BE2C (cell line): ENCODE data around the gene PITX2.

Experiments used
- DNase-seq: peaks from one replicate; pipeline ENCODE4 v3.0.0-alpha.2; 2020
- H3K27me3 ChIP-seq: fragments of 250-450 bp; sonication (Bioruptor Pico); 2 replicates; pipeline ENCODE4 v1.5.1; 2020; ENCODE audit warnings: mild to moderate bottlenecking
- H3K36me3 ChIP-seq: fragments of 250-450 bp; sonication (Bioruptor Pico); 2 replicates; pipeline ENCODE4 v1.5.1; 2020; ENCODE audit warnings: mild to moderate bottlenecking
- H3K4me1 ChIP-seq: fragments of 250-450 bp; sonication (Bioruptor Pico); 2 replicates; pipeline ENCODE4 v1.5.1; 2020
- H3K4me3 ChIP-seq: 2 replicates; pipeline ENCODE4 v1.5.1; 2011; ENCODE audit warnings: low read depth, low read length
- H3K9me3 ChIP-seq: fragments of 250-450 bp; sonication (Bioruptor Pico); 2 replicates; pipeline ENCODE4 v1.5.1; 2020
- TF ChIP-seq, protein P1 (sequence below): IDR thresholded peaks from 2 replicates; pipeline ENCODE4 v1.5.1; 2012; ENCODE audit warnings: mild to moderate bottlenecking, low read depth, low read length

The PITX2 gene

DNA sequence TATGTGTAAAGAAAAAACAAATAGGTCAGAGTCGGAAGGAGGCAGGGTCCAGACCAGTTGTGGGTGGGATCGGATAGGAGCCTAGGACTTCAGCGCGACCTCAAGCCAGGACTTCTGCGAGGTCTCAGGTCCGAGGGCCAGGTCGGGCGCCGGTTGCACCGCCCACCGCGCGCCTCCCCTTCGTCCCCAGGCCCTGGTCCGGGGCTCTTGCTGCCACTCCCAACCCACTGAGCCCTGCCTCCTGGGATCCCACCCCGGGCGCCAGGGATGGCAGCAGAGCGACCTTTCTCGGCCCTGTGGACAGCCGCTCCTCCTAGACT is 12.3 kb downstream of the PITX2 start:
- no peak for DNase-seq
- Histone ChIP-seq H3K27me3 (peaks cover 74% of the 10 kb centered on the region), H3K4me3 (no peak overlapping the region), H3K4me1 (no peaks in the 10 kb centered on the region), H3K9me3 (no peaks in the 10 kb centered on the region), H3K36me3 (no peaks in the 10 kb centered on the region)
- TF ChIP-seq, protein P1, sequence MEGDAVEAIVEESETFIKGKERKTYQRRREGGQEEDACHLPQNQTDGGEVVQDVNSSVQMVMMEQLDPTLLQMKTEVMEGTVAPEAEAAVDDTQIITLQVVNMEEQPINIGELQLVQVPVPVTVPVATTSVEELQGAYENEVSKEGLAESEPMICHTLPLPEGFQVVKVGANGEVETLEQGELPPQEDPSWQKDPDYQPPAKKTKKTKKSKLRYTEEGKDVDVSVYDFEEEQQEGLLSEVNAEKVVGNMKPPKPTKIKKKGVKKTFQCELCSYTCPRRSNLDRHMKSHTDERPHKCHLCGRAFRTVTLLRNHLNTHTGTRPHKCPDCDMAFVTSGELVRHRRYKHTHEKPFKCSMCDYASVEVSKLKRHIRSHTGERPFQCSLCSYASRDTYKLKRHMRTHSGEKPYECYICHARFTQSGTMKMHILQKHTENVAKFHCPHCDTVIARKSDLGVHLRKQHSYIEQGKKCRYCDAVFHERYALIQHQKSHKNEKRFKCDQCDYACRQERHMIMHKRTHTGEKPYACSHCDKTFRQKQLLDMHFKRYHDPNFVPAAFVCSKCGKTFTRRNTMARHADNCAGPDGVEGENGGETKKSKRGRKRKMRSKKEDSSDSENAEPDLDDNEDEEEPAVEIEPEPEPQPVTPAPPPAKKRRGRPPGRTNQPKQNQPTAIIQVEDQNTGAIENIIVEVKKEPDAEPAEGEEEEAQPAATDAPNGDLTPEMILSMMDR = no peak

DNA sequence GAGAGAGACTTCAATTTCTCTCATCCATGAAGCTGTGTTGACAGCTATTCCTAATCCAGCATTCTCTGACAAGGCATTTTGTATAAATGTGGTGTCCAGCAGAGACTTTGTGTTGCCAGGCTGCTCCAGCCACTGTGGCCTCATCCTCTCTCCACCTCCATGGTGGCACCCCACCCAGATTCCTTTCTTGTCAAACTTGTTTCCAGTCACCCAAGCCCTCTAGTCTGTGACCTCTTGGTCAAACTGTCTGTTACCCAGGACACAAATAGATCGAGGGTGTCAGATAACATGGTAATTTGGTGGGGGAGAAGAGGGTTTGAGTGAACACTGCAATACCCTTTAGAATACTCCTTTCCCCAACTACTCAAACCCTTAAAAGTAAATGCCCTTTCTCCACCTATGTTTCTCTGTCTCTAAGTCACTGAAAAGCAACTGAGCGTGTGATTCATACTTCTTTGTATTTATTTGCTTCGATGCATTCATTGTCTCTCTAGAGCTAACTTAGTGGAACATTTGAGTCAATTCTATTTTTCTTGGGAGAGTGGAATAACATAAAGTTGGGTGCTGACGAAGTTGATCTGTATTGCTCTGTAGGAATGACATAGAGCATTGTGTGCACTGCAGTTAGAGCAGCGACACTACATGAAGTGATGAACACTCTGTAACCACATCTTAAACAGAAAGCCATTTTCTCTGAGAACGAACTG is 13.7 kb downstream of the PITX2 start:
- H3K36me3 ChIP-seq = no peaks in the 10 kb centered on the region
- no peak overlapping the region for H3K4me3 ChIP-seq
- H3K27me3 ChIP-seq = peaks cover 61% of the 10 kb centered on the region
- no peaks in the 10 kb centered on the region for H3K4me1 ChIP-seq
- no peak for DNase-seq
- H3K9me3 ChIP-seq = no peaks in the 10 kb centered on the region
- TF ChIP-seq, protein P1 = no peak

DNA sequence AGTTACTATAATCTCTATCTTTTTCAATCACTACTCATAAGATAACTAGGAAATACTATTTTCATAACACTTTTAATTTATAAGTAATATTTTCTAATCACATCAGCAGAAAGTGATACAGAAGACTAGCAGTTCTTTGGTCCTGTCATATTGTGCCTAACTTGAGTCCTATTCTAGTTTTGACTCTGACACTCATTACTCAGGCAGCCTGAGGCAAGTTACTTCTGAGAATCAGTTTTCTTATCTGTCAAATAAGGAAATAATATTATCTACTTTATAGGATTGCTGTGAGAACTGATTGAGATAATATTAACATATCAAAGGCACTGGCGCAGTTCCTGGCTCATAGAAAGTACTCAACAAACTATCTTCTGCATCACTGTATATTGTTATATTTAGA is 17.8 kb downstream of the PITX2 start:
- H3K36me3 ChIP-seq = no peaks in the 10 kb centered on the region
- DNase-seq = no peak
- peaks cover 27% of the 10 kb centered on the region for H3K27me3 ChIP-seq

DNA sequence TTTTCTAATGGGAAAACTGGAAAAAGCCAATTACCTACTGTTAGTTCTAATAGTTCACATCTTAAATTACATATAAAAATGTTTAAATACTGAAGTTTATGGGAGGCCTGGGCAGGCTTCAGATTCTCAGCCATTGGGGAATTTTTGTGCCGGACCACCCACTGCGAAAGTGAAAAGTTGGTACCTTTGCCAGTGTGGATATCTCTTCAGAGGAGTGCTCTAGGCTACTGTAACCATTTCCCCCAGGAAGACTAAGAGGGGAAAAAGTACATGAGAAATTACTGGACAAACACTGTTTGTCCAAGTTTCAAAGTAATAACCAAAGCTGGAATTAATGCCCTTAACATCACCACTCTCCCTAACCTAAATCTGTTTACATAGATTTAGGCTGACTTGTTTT is 20.8 kb downstream of the PITX2 start:
- Histone ChIP-seq H3K9me3 (no peaks in the 10 kb centered on the region), H3K4me1 (no peaks in the 10 kb centered on the region), H3K27me3 (peaks cover 4% of the 10 kb centered on the region; the same call in 1 of the 2 replicates), H3K36me3 (no peaks in the 10 kb centered on the region), H3K4me3 (no peak overlapping the region)
- TF ChIP-seq, protein P1 = no peak
- DNase-seq = no peak

More for the DNA sequence above, 17.8 kb downstream of the PITX2 start:
- TF ChIP-seq, protein P1 = no peak
- no peak overlapping the region for H3K4me3 ChIP-seq
- no peaks in the 10 kb centered on the region for H3K9me3 ChIP-seq
- no peaks in the 10 kb centered on the region for H3K4me1 ChIP-seq

DNA sequence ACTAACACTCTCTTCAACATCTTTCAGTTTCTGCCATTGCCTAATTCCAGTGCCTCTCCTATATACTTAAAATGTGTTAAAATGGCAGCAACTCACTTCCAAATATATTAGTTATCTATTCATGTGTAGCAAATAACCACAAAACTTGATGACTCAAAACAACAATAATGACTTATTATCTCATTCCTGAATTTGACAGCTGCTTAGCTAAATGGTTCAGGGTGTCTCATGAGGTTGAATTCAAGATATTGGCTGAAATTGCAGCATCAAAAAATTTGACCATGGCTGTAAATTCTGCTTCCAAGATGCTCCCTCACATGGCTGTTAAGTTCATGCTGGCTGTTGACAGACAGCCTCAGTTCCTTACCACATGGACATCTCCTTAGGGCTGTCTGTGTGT is 25.3 kb downstream of the PITX2 start:
- Histone ChIP-seq H3K9me3 (no peaks in the 10 kb centered on the region; the same call in 1 of the 2 replicates), H3K27me3 (0 out of 2 replicates have a peak, but pooled peaks cover 2% of the 10 kb centered on the region), H3K4me1 (no peaks in the 10 kb centered on the region), H3K36me3 (no peaks in the 10 kb centered on the region), H3K4me3 (no peak overlapping the region)
- TF ChIP-seq, protein P1 = no peak
- no peak for DNase-seq

DNA sequence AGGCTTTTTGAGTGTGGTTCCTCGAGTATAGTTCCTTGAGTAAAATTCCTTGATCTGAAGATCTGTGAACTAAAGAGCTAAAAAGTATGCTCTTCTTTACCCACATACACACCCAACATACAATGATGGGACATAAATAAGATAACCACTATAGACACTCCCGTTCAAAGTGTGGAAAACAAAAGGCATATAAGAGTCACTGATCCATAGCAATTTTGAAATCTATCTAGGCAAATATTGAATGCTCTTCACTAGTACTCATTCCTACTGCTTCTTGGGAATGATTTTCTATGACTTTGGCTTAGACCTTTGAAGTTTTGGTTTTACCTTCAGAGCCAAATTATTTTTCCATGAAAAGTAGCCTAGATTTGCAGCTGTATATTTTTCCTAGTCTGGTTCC is 26.4 kb downstream of the PITX2 start:
- Histone ChIP-seq H3K4me1 (no peaks in the 10 kb centered on the region), H3K36me3 (no peaks in the 10 kb centered on the region), H3K27me3 (0 out of 2 replicates have a peak, but pooled peaks cover 2% of the 10 kb centered on the region), H3K9me3 (no peaks in the 10 kb centered on the region; the same call in 1 of the 2 replicates), H3K4me3 (no peak overlapping the region)
- DNase-seq = no peak
- TF ChIP-seq, protein P1 = no peak
